ENCODE results near the gene KIF26B.

DNA sequence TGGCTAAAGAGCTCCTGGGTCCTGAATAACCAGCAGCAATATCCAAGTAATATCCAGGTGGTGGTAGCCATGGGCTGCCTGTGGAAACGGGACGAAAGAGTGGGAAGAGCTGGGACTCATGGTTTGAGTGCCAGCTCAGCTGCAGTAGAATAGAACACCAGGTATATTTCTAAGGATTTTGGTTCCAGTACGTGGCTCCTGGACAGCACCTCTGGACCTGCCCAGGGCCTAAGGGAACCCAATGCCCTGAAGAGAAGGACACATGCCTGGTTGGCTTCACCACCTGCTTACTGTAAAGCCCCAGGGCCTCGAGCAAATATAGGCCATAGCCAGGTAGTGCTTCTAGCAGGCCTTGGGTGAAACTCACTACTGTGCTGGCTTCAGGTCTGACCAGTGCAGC lies 566.7 kb downstream of the KIF26B start:
- TF ChIP-seq, protein P1, sequence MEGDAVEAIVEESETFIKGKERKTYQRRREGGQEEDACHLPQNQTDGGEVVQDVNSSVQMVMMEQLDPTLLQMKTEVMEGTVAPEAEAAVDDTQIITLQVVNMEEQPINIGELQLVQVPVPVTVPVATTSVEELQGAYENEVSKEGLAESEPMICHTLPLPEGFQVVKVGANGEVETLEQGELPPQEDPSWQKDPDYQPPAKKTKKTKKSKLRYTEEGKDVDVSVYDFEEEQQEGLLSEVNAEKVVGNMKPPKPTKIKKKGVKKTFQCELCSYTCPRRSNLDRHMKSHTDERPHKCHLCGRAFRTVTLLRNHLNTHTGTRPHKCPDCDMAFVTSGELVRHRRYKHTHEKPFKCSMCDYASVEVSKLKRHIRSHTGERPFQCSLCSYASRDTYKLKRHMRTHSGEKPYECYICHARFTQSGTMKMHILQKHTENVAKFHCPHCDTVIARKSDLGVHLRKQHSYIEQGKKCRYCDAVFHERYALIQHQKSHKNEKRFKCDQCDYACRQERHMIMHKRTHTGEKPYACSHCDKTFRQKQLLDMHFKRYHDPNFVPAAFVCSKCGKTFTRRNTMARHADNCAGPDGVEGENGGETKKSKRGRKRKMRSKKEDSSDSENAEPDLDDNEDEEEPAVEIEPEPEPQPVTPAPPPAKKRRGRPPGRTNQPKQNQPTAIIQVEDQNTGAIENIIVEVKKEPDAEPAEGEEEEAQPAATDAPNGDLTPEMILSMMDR (conservative IDR thresholded peaks at IDR 0.05; ENCODE audit: low read depth, low read length), result no peak
- TF ChIP-seq POLR2A (IDR thresholded peaks at IDR 0.05; ENCODE audit: low read depth, low read length), result no peak
- TF ChIP-seq CEBPB (IDR thresholded peaks at IDR 0.05; ENCODE audit: low read depth, low read length), result no peak
- no peak for TF ChIP-seq RAD21 (IDR thresholded peaks at IDR 0.05; ENCODE audit: low read length)
- TF ChIP-seq SMC3 (IDR thresholded peaks at IDR 0.05; ENCODE audit: low read depth, low read length), result no peak
- TF ChIP-seq CHD1 (IDR thresholded peaks at IDR 0.05; ENCODE audit: low read depth, low read length), result no peak
- TF ChIP-seq NFE2L2 (IDR thresholded peaks at IDR 0.05; ENCODE audit: low read depth, low read length), result no peak

All from IMR-90 (cell line).